Measurements from ENCODE around the gene MATCAP1. TPM values are rescaled to one million over a fixed set of nuclear protein-coding genes. Genes with fewer than 3 reads are reported as not detected.

Gene MATCAP1
- polyA plus RNA-seq, 1 donor from 2014 or later = 323 TPM

- Histone ChIP-seq H3K27ac (ENCODE audit: low read length) (no peak overlapping the region), H4K20me1 (ENCODE audit: insufficient read depth) (no peaks in the 10 kb centered on the region), H3K36me3 (ENCODE audit: insufficient read depth, low read length) (peaks cover 5% of the 10 kb centered on the region)
Measured at GRCh38 chr16:67137605-67138004, 46.2 kb downstream of the MATCAP1 start.

DNA sequence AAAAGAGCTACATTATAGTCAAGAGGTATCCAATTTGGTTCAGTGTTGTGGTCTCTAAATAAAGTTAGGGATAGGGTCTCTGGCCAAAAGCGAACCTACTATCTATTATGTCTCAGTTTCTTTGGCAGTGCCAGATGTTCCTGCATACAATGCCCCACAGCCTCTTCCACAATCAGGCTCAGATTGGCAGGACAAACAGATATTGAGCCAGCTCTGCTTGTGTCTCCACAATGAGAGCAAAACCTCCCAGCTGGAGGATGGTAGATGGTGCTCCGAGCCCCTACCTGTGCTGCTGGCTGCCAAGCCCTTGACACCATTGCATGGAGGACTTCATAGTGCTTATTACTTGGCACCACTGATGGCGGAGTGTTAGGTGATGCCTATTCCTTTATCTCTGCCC, 54.3 kb downstream of the MATCAP1 start:
- no peaks in the 10 kb centered on the region for H3K9me2 ChIP-seq (ENCODE audit: insufficient read depth, low read length)
- no peaks in the 10 kb centered on the region for H3F3A ChIP-seq (ENCODE audit: insufficient read depth, low read length, poor library complexity, severe bottlenecking)
- no peaks in the 10 kb centered on the region for H3K36me3 ChIP-seq (ENCODE audit: insufficient read depth, low read length)
- H2AFZ ChIP-seq (ENCODE audit: low read depth, low read length) = no peak overlapping the region
- H3K4me2 ChIP-seq (ENCODE audit: low read length) = no peak overlapping the region
- no peaks in the 10 kb centered on the region for H3K79me2 ChIP-seq (replicated peaks; ENCODE audit: insufficient read depth, low read length)
- no peak overlapping the region for H3K4me3 ChIP-seq (ENCODE audit: low read length)
- H4K20me1 ChIP-seq (ENCODE audit: insufficient read depth) = no peaks in the 10 kb centered on the region
- H3K27me3 ChIP-seq (ENCODE audit: insufficient read depth, low read depth, low read length) = no peaks in the 10 kb centered on the region
- no peak for TF ChIP-seq EP300 (conservative IDR thresholded peaks at IDR 0.05; ENCODE audit: poor library complexity, severe bottlenecking)
- no peak for TF ChIP-seq EZH2 (IDR thresholded peaks at IDR 0.05; ENCODE audit: borderline replicate concordance, insufficient read depth, low read length, poor library complexity, severe bottlenecking)
- H3K9ac ChIP-seq (ENCODE audit: low read length) = no peak overlapping the region
- H3K9me3 ChIP-seq (ENCODE audit: low read length) = no peaks in the 10 kb centered on the region
- no peak overlapping the region for H3K27ac ChIP-seq (ENCODE audit: low read length)

More at GRCh38 chr16:67137605-67138004, 46.2 kb downstream of the MATCAP1 start:
- Histone ChIP-seq H3K79me2 (replicated peaks; ENCODE audit: insufficient read depth, low read length) (no peaks in the 10 kb centered on the region), H3K4me3 (ENCODE audit: low read length) (no peak overlapping the region), H3F3A (ENCODE audit: insufficient read depth, low read length, poor library complexity, severe bottlenecking) (no peaks in the 10 kb centered on the region), H3K9me3 (ENCODE audit: low read length) (no peaks in the 10 kb centered on the region), H3K9me2 (ENCODE audit: insufficient read depth, low read length) (no peaks in the 10 kb centered on the region), H2AFZ (ENCODE audit: low read depth, low read length) (no peak overlapping the region), H3K4me2 (ENCODE audit: low read length) (no peak overlapping the region), H3K9ac (ENCODE audit: low read length) (no peak overlapping the region), H3K27me3 (ENCODE audit: insufficient read depth, low read depth, low read length) (no peaks in the 10 kb centered on the region)
- TF ChIP-seq REST (IDR thresholded peaks at IDR 0.05; ENCODE audit: borderline replicate concordance) (no peak), TAF1 (IDR thresholded peaks at IDR 0.05; ENCODE audit: low read depth) (no peak), EP300 (conservative IDR thresholded peaks at IDR 0.05; ENCODE audit: poor library complexity, severe bottlenecking) (no peak), POLR2AphosphoS5 (IDR thresholded peaks at IDR 0.05) (no peak), MXI1 (conservative IDR thresholded peaks at IDR 0.05; ENCODE audit: poor library complexity, severe bottlenecking) (no peak), EZH2 (IDR thresholded peaks at IDR 0.05; ENCODE audit: borderline replicate concordance, insufficient read depth, low read length, poor library complexity, severe bottlenecking) (no peak), CTCF (IDR thresholded peaks at IDR 0.05; ENCODE audit: poor library complexity, severe bottlenecking) (no peak), RAD21 (conservative IDR thresholded peaks at IDR 0.05) (no peak), SMC3 (conservative IDR thresholded peaks at IDR 0.05; ENCODE audit: poor library complexity) (no peak)

- no peaks in the 10 kb centered on the region for H3K36me3 ChIP-seq (ENCODE audit: insufficient read depth, low read length)
Measured at GRCh38 chr16:67128887-67129286, 54.9 kb downstream of the MATCAP1 start.

More at GRCh38 chr16:67128887-67129286, 54.9 kb downstream of the MATCAP1 start:
- TF ChIP-seq TAF1 (IDR thresholded peaks at IDR 0.05; ENCODE audit: low read depth) (no peak), EZH2 (IDR thresholded peaks at IDR 0.05; ENCODE audit: borderline replicate concordance, insufficient read depth, low read length, poor library complexity, severe bottlenecking) (no peak), REST (IDR thresholded peaks at IDR 0.05; ENCODE audit: borderline replicate concordance) (no peak), POLR2AphosphoS5 (IDR thresholded peaks at IDR 0.05) (no peak), SMC3 (conservative IDR thresholded peaks at IDR 0.05; ENCODE audit: poor library complexity) (no peak), RAD21 (conservative IDR thresholded peaks at IDR 0.05) (no peak), CTCF (IDR thresholded peaks at IDR 0.05; ENCODE audit: poor library complexity, severe bottlenecking) (no peak), MXI1 (conservative IDR thresholded peaks at IDR 0.05; ENCODE audit: poor library complexity, severe bottlenecking) (no peak), EP300 (conservative IDR thresholded peaks at IDR 0.05; ENCODE audit: poor library complexity, severe bottlenecking) (no peak)
- Histone ChIP-seq H2AFZ (ENCODE audit: low read depth, low read length) (no peak overlapping the region), H3K79me2 (replicated peaks; ENCODE audit: insufficient read depth, low read length) (no peaks in the 10 kb centered on the region), H3K4me2 (ENCODE audit: low read length) (no peak overlapping the region), H3K27me3 (ENCODE audit: insufficient read depth, low read depth, low read length) (no peaks in the 10 kb centered on the region), H3F3A (ENCODE audit: insufficient read depth, low read length, poor library complexity, severe bottlenecking) (no peaks in the 10 kb centered on the region), H3K9ac (ENCODE audit: low read length) (no peak overlapping the region), H3K27ac (ENCODE audit: low read length) (no peak overlapping the region), H3K4me3 (ENCODE audit: low read length) (no peak overlapping the region), H3K9me3 (ENCODE audit: low read length) (no peaks in the 10 kb centered on the region), H3K9me2 (ENCODE audit: insufficient read depth, low read length) (no peaks in the 10 kb centered on the region), H4K20me1 (ENCODE audit: insufficient read depth) (no peaks in the 10 kb centered on the region)
